Right cardiac atrium (tissue), 5 donors: ENCODE measurements around the gene LIF. TPM values are rescaled to one million over a fixed set of nuclear protein-coding genes. Genes with fewer than 3 reads are reported as not detected.
"Not testable (repeated sequence)": the region's sequence is repeated elsewhere in the genome, so short reads cannot be mapped to it uniquely, and the experiment has no call there.

ENCODE experiments used
- ATAC-seq, 2 donors: fragments of 200-7000 bp; cut with Tn5 transposase; one replicate each; pipeline versions ENCODE4 v1.8.0 to v1.9.1; 2020; ENCODE audit warnings: moderate library complexity in 2 of 2, mild to moderate bottlenecking in 1 of 2
- DNase-seq, 3 donors: peaks; one replicate each; pipeline ENCODE4 v3.0.0-alpha.2; 2020
- H3K27ac ChIP-seq: one replicate; pipeline ENCODE4 v1.5.1; 2013; ENCODE audit warnings: mild to moderate bottlenecking, low read length, control low read depth, moderate library complexity
- H3K27me3 ChIP-seq: one replicate; pipeline ENCODE4 v1.6.1; 2013; ENCODE audit not compliant: control insufficient read depth, insufficient read depth
- H3K4me1 ChIP-seq: one replicate; pipeline ENCODE4 v1.6.1; 2013; ENCODE audit warnings: low read length; ENCODE audit not compliant: control insufficient read depth, insufficient read depth
- H3K4me3 ChIP-seq: one replicate; pipeline ENCODE4 v1.5.1; 2013; ENCODE audit warnings: low read length, control low read depth
- H3K9me3 ChIP-seq: one replicate; pipeline ENCODE4 v1.6.1; 2013; ENCODE audit warnings: low read length; ENCODE audit not compliant: control insufficient read depth
- WGBS: extraction: QIAGEN DNeasy Blood & Tissue Kit; methylation state at CpG from one replicate; pipeline ENCODE4 v1.1.7; 2013; 5-methylcytosine and 5-hydroxymethylcytosine counted together
- intact Hi-C, 4 donors: fragments of 100-400 bp; cut with DNase I; formaldehyde crosslinking; loops; one replicate each; pipeline versions ENCODE4 v1.11.0 to v1.14.0; 2022 to 2023
- polyA plus RNA-seq: library from polyadenylated mRNA; stranded (reverse); fragments of 200-250 nt; gene quantifications from one replicate; pipeline ENCODE4 v1.2.3, GENCODE V29; 2013
- total RNA-seq, 4 donors: library from RNA; stranded (reverse); fragmentation: NEBNext Ultra II Directional; extraction: Animal tissue kit (Norgen Biotek cat#: 25700); gene quantifications; one replicate each; pipeline ENCODE4 v1.2.1, GENCODE V29; 2021
- donor health status: healthy with polysubstance abuse.
- donor health status: DM: no; HTN: yes; CAD: no.
- donor health status: DM: no; HTN: no; CAD: no.
- donor health status: DM: no; HTN: yes; CAD: no; lungs with severe emphysema.
- donor health status: DM: yes; HTN: yes; CAD: no.

Gene LIF
- total and polyA plus RNA-seq, 5 donors = 0.09 to 3.7 (median 0.54) TPM

DNA sequence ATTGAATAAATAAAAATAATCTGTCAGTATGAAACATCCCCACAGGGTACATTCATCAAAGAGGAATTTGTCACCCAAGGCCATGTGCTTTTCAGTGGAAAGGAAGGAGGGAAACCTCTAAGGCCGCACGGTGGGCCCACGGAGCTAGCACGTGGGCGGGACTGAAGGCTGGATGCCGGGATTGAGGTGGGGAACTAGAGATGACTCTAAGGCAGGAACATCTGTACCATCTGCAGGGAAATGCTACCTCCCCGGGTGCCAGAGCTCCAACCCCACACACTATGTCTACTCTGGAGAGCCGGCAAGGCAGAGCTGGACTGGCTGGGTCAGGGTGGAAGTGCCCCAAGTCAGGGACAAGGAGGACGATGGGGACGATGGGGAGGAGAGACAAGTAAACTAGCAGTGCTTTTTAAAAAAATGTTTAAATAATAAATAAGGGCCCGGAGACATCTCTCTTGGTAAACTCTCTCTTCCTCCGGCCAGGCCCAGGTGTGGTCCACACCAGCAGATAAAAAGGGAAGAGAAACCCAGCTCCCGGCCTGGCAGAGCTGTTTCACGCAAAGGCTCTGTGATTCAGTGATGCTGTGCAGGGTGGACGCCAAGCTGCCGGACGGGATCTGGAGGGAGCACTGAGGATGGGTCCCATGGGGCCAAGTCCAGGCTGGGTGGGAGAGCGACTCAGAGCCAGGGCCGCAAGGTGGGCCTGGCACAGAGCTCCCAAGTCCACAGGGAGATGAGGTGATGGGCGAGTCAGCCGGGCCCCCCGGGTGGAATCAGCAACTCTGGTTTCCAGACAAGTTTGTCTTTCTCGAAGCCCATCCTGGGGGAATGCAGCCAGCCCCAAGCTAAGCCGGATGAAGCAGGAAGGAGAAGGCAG lies 5.8 kb downstream of the LIF start:
- no peak overlapping the region for H3K4me3 ChIP-seq
- H3K9me3 ChIP-seq = no peaks in the 10 kb centered on the region
- H3K27ac ChIP-seq = no peak overlapping the region
- H3K27me3 ChIP-seq = no peaks in the 10 kb centered on the region
- ATAC-seq = no peak
- 76% methylated on average over 24 of the region's 24 CpGs for WGBS
- intact Hi-C loops = no loop called here
- no peak for DNase-seq
- no peaks in the 10 kb centered on the region for H3K4me1 ChIP-seq

DNA sequence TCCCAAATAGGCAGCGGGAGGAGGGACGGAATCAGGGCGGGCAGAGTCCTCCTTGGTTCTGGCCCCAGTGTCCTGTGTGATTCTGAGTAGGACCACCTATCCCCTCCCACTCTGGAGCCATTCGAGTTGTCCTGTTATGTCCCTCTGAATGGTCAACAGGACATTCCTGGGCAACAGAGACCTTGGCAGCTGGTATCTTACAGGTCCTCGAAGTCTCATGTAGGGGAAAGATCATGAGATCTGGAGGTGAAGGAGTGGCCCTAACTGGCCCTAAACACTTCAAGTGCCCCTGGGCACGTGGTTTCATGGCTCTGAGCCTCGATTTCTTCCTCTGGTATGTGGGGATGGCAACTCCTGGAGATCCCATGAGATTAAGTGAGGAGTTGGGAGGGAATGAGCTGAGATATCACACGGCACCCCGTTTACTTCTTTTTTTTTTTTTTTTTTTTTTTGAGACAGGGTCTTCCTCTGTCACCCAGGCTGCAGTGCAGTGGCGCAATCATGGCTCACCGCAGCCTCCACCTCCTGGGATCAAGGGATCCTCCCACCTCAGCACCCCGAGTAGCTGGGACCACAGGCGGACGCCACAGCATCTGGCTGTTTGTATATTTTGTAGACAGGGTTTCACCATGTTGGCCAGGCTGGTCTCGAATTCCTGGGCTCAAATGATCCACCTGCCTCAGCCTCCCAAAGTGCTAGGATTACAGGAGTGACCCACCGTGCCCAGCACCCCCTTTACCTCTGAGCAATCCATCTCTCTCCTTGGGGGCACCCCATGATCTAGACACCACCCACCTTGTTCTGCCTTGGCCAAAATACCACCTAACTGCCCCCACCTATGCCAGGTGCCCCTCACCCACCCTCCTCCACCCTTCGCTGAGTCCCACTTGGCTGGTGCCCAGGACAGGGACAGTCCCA lies 6.8 kb downstream of the LIF start:
- 89% methylated on average over 17 of the region's 17 CpGs for WGBS
- no peak for ATAC-seq
- no peaks in the 10 kb centered on the region for H3K27me3 ChIP-seq
- H3K4me1 ChIP-seq = no peaks in the 10 kb centered on the region
- intact Hi-C loops = no loop called here
- no peak overlapping the region for H3K4me3 ChIP-seq
- H3K27ac ChIP-seq = no peak overlapping the region
- no peaks in the 10 kb centered on the region for H3K9me3 ChIP-seq
- DNase-seq = no peak

DNA sequence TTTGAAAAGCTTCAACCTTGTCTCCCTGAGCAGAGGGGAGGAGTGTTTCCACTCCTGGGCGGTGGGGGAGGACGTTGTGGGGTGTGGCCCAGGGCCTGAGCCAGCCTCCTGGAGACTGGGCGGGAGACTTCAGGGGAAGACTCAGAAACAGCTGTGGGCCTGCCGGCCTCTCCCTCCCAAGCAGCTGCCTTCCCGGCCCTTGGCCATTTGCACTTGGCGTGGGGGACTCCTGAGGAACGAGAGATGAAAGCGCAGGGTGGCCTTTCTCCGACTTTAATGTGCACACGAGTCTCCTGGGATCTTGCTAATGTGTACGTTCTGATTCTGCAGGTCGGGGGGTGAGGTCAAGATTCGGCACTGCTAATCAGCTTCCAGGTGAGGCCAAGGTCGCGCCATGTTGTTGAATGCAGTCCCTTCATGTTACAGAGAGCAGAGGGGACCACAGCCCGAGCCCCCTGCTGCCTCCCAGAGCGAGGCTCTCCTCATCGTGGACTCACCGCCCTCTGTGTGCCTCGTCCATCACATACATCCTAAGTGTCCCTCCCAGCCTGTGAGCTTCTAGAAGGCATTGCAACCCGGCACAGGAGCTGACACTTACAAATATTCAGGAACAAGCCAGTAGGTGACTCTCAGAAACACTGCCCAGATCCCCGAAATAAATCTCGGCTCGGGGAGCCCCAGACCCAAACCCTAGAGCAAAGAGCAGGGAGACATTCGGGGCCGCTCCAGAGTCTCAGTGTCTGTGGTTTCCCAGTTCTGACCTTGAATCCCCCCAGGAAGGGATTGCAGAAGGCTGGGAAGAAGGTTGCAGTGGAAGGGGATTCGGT lies 7.7 kb downstream of the LIF start:
- WGBS = 66% methylated on average over 27 of the region's 27 CpGs
- H3K27me3 ChIP-seq = no peaks in the 10 kb centered on the region
- peak; percentile 44 to 66 for ATAC-seq
- no peaks in the 10 kb centered on the region for H3K4me1 ChIP-seq
- no peak overlapping the region for H3K27ac ChIP-seq
- DNase-seq = peak; percentile 65 to 73 (median 72)
- no peaks in the 10 kb centered on the region for H3K9me3 ChIP-seq
- no peak overlapping the region for H3K4me3 ChIP-seq
- intact Hi-C loops = no loop called here

DNA sequence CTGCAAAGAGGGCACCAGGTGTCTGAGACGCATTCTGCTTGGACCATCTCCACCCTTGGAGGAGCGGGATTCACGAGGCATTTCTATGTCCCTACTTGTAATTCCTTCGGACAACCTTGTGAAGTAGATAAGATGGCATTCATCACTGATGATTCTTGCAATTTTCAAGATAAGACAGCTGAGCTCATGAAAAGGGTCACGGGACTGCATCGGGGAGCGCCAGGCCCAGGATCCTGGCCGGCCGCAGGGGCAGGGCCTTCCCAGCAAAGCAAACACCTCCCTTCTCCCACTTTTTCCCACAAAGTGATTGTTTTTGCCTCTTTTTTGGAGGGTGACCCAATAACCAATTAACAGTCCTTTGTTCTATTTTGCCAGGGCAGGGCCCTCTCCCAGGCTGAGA lies 8.4 kb downstream of the LIF start:
- 90% methylated on average over 9 of the region's 9 CpGs for WGBS
- ATAC-seq = no peak
- no peak overlapping the region for H3K4me3 ChIP-seq
- H3K4me1 ChIP-seq = no peaks in the 10 kb centered on the region
- no peak overlapping the region for H3K27ac ChIP-seq
- DNase-seq = no peak
- no peaks in the 10 kb centered on the region for H3K9me3 ChIP-seq
- H3K27me3 ChIP-seq = no peaks in the 10 kb centered on the region
- intact Hi-C loops = no loop called here

DNA sequence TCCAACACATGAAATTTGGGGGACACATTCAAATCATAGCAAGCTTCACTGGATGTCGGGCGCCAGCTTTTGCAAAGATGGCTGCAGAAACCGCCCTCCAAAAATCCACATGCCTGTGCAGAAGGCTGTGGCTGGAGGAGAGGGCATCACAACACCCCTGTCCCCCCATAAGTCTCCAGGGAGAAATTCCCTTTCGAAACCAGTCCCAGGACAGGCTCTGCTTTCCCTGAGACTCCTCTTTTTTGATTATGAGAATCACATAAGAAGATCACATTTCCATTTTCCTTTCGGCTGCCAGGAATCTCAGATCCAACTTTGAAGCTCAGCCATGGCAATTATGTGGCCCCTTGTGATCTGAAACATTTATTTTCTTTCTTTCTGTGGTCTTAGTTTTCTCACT lies 9.7 kb downstream of the LIF start:
- ATAC-seq (no peak), DNase-seq (no peak)
- H3K9me3 ChIP-seq = no peaks in the 10 kb centered on the region
- no peak overlapping the region for H3K4me3 ChIP-seq
- no peaks in the 10 kb centered on the region for H3K27me3 ChIP-seq
- intact Hi-C loops = no loop called here
- no peaks in the 10 kb centered on the region for H3K4me1 ChIP-seq
- WGBS = 97% methylated on average over 5 of the region's 5 CpGs
- no peak overlapping the region for H3K27ac ChIP-seq

DNA sequence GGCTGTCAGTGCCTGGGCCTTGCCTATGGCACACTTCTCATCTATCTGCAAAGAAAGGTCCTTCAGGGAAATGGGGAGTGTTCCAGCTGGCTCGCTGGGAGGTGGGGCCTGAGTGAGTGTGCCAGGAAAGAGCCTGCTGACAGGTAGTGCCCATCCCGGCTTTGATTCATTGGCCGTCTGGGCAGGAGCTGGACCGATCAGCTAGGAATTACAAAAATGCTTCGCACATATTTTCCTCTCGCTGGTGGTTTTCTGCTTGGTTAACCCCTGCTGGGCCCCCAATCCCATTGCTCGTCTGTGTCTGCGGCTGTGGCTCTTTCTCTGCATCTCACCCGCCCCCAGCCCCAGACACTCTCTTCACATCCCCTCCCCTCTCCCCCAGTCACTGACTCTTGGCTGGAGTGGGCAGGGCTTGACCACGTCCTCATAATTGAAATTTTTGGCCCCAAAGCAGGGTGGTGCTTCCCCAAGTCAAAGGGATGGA lies 10.8 kb downstream of the LIF start:
- Histone ChIP-seq H3K27me3 (no peaks in the 10 kb centered on the region), H3K9me3 (no peaks in the 10 kb centered on the region), H3K4me3 (no peak overlapping the region), H3K27ac (no peak overlapping the region), H3K4me1 (no peaks in the 10 kb centered on the region)
- intact Hi-C loops = no loop called here
- no peak for DNase-seq
- 50% methylated on average over 10 of the region's 10 CpGs for WGBS
- ATAC-seq = peak in 1 of 2 donors; percentile 50

DNA sequence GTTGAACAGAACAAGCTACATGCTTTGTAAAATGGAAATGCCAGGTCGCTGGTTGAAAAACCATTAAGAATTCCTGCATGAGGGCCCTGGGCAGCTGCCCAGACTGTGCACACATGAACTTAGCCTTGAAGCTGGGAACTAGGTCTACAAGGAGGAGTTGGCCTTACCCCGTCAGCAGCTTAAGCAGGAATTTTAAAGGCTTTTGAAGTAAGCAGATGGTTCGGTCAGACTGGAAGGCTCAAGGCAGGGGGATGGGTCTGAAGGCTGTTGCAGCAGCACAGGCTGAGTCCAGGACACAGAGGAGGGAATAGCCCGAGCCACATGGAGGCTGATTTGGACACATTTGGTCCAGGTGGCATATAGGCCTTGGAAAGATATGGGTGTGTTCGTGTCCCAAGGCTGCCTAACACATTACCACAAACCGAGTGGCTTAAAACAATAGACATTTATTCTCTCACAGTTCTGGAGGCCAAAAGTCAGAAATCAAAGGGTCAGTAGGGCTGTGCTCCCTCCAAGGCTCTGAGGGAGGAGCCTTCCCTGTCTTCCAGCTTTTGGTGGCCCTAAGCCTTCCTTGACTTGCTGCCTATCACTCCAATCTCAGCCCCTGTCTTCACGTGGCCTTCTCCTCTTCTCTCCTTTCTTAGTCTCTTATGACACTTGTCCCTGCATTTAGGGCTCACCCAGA lies 11.6 kb downstream of the LIF start:
- H3K27ac ChIP-seq = no peak overlapping the region
- no peaks in the 10 kb centered on the region for H3K27me3 ChIP-seq
- 69% methylated on average over 7 of the region's 7 CpGs for WGBS

DNA sequence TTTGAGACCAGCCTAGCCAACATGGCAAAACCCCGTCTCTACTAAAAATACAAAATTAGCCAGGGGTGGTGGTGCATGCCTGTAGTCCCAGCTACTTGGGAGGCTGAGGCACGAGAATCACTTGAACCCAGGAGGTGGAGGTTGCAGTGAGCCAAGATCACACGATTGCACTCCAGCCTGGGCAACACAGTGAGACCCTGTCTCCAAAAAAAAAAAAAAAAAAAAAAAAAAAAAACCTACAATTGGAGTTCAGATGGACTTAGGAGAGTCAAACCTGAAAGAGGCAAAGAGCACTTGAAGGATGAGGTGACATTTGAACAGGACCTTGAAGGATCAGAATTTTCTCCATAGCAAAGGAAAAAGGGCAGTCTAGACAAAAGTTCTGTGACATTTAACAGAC lies 12.2 kb downstream of the LIF start:
- ATAC-seq, intact Hi-C loops, H3K27ac ChIP-seq, H3K4me3 ChIP-seq, H3K9me3 ChIP-seq, H3K4me1 ChIP-seq, DNase-seq, H3K27me3 ChIP-seq: not testable (repeated sequence)
- WGBS = 93% methylated on average over 3 of the region's 3 CpGs

More for the DNA sequence above, 11.6 kb downstream of the LIF start:
- DNase-seq = no peak
- ATAC-seq = no peak
- Histone ChIP-seq H3K4me3 (no peak overlapping the region), H3K9me3 (no peaks in the 10 kb centered on the region), H3K4me1 (no peaks in the 10 kb centered on the region)
- intact Hi-C loops = no loop called here

DNA sequence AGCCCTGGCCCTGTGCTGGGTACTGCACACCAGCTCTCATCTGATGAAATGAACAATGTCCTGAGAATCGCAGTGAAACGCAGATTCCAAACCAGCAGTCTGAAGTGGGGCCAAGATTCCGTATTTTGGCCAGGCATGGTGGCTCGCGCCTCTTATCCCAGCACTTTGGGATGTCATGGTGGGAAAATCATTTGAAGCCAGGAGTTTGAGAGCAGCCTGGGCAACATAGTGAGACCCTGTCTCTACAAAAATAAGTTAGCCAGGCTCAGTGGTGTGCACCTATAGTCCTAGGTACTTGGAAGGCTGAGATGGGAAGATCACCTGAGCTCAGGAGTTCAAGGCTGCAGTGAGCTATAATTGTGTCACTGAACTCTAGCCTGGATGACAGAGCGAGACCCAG lies 13.0 kb downstream of the LIF start:
- no peak for ATAC-seq
- no peak overlapping the region for H3K4me3 ChIP-seq
- H3K4me1 ChIP-seq = no peaks in the 10 kb centered on the region
- no peaks in the 10 kb centered on the region for H3K27me3 ChIP-seq
- intact Hi-C loops = no loop called here
- DNase-seq = no peak
- 83% methylated on average over 6 of the region's 6 CpGs for WGBS
- H3K27ac ChIP-seq = no peak overlapping the region
- H3K9me3 ChIP-seq = no peaks in the 10 kb centered on the region

DNA sequence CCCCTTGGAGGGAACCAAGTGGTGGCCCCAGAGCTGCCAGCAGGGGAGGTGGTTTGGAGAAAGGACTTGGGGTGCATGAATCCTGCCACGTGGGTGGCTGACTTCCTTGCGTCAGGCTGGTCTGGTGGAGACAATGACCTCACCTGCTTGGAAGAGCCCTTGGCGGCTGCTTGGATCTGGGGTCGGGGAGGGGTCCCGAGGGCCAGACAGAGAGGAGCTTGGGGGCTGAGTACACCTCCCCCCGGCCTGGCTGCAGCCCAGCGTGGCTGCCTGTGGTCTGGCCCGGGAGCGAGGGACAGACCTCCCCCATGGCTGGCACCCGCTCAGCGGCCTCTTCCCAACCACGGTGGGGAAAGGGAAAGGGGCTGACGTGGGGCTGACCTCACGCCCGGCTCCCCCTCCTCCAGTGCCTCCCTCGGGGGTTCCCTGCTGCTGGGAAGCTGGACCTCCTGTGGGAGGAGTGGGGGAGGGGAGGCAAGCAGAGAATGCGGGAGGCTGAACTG lies 13.8 kb downstream of the LIF start:
- intact Hi-C loops = no loop called here
- H3K27me3 ChIP-seq = no peaks in the 10 kb centered on the region
- WGBS = 32% methylated on average over 17 of the region's 17 CpGs
- peak in 1 of 2 donors; percentile 15 for ATAC-seq
- no peak overlapping the region for H3K27ac ChIP-seq
- H3K9me3 ChIP-seq = no peaks in the 10 kb centered on the region
- H3K4me3 ChIP-seq = no peak overlapping the region
- DNase-seq = no peak
- H3K4me1 ChIP-seq = no peaks in the 10 kb centered on the region
